ENCODE data around the gene CTNNA2. TPM values are rescaled to one million over a fixed set of nuclear protein-coding genes. Genes with fewer than 3 reads are reported as not detected.

The CTNNA2 gene
- total and polyA plus RNA-seq, 12 donors: 0.12 to 5.0 (median 1.4) TPM; not detected in 1

DNA sequence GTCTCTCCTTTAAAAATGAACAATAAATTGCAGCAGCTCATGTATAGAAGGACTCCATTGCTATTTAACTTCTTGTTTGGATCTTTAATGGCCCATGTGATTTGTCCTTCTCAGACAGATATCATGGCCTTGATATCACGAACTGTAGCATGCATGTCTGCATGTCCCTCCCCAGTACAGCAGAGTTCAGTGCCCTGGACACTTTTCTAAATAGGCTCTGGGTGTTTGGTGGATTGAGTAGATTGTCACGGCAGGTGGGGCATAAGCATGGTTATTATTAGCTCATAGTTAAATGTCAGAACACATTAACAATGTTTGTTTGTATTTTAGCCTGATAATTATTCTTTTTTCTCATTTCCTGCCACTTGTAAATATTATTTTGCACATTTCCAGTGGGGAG is 673.4 kb downstream of the CTNNA2 start:
- no peaks in the 10 kb centered on the region for H3K36me3 ChIP-seq (replicated peaks in 1 of 2)
- TF ChIP-seq, protein P1, sequence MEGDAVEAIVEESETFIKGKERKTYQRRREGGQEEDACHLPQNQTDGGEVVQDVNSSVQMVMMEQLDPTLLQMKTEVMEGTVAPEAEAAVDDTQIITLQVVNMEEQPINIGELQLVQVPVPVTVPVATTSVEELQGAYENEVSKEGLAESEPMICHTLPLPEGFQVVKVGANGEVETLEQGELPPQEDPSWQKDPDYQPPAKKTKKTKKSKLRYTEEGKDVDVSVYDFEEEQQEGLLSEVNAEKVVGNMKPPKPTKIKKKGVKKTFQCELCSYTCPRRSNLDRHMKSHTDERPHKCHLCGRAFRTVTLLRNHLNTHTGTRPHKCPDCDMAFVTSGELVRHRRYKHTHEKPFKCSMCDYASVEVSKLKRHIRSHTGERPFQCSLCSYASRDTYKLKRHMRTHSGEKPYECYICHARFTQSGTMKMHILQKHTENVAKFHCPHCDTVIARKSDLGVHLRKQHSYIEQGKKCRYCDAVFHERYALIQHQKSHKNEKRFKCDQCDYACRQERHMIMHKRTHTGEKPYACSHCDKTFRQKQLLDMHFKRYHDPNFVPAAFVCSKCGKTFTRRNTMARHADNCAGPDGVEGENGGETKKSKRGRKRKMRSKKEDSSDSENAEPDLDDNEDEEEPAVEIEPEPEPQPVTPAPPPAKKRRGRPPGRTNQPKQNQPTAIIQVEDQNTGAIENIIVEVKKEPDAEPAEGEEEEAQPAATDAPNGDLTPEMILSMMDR (IDR thresholded peaks at IDR 0.05): no peak
- TF ChIP-seq POLR2A (IDR thresholded peaks at IDR 0.05): no peak
- no peak for DNase-seq

DNA sequence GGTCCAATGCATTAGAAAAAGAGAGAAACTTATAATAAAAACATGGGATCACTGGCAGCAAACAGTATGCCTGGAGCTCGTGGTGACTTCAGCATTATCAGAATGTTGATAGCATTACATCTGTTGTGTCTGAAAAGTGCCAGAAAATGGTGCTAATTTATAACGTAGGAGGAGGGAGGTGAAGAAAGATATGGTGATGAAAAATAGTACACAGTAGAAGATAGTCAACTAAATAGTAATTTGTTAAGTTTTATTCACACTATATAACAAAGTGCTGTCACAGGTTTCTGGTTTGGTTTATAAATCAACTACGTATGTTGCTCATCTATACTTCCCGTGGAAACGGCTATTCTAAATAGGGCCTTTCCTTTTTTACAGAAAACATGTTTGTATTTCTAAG is 674.3 kb downstream of the CTNNA2 start:
- no peaks in the 10 kb centered on the region for H3K27me3 ChIP-seq
- intact Hi-C loops (cut with DNase I): no loop called here
- H3K4me3 ChIP-seq: no peak overlapping the region
- TF ChIP-seq, protein P1 (IDR thresholded peaks at IDR 0.05): no peak
- TF ChIP-seq POLR2A (IDR thresholded peaks at IDR 0.05): no peak
- no peak overlapping the region for H3K27ac ChIP-seq
- no peaks in the 10 kb centered on the region for H3K9me3 ChIP-seq (replicated peaks in 1 of 3)
- no peaks in the 10 kb centered on the region for H3K36me3 ChIP-seq (replicated peaks in 1 of 2)
- 39 to 50% (median 43%) methylated on average over 5 of the region's 5 CpGs for WGBS, 4 donors
- no peaks in the 10 kb centered on the region for H3K4me1 ChIP-seq (replicated peaks in 1 of 2)
- DNase-seq: no peak

More for the DNA sequence above, 673.4 kb downstream of the CTNNA2 start:
- 50 to 65% (median 54%) methylated on average over 2 of the region's 2 CpGs for WGBS, 4 donors
- H3K27me3 ChIP-seq: no peaks in the 10 kb centered on the region
- no peak overlapping the region for H3K4me3 ChIP-seq
- H3K4me1 ChIP-seq (replicated peaks in 1 of 2): no peaks in the 10 kb centered on the region
- no peaks in the 10 kb centered on the region for H3K9me3 ChIP-seq (replicated peaks in 1 of 3)
- no peak overlapping the region for H3K27ac ChIP-seq
- intact Hi-C loops (cut with DNase I): no loop called here

DNA sequence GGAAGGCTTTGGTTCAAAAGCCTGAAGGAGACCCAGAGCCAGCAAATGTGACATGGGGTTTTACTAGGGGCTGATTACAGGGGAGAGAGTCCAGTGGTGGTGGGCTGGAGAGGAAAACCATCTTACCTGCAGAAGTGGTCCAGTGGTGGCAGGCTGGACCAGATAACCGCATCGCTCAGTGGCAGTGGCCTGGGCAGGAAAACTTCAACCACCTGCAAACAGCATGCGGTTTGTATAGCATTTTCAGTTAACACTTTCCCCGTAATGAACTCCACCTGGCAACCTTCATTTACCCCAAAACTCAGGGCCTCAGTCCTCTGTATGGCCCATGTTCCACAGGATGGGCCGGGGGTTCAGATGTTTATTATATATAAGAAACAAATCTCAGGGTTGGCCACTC is 677.3 kb downstream of the CTNNA2 start:
- Histone ChIP-seq H3K4me1 (replicated peaks in 1 of 2) (no peaks in the 10 kb centered on the region), H3K36me3 (replicated peaks in 1 of 2) (no peaks in the 10 kb centered on the region), H3K27ac (no peak overlapping the region), H3K27me3 (no peaks in the 10 kb centered on the region), H3K4me3 (no peak overlapping the region), H3K9me3 (replicated peaks in 1 of 3) (no peaks in the 10 kb centered on the region)
- DNase-seq: no peak
- TF ChIP-seq, protein P1 (IDR thresholded peaks at IDR 0.05): no peak
- 81 to 96% (median 88%) methylated on average over 5 of the region's 5 CpGs for WGBS, 4 donors
- intact Hi-C loops (cut with DNase I): no loop called here

DNA sequence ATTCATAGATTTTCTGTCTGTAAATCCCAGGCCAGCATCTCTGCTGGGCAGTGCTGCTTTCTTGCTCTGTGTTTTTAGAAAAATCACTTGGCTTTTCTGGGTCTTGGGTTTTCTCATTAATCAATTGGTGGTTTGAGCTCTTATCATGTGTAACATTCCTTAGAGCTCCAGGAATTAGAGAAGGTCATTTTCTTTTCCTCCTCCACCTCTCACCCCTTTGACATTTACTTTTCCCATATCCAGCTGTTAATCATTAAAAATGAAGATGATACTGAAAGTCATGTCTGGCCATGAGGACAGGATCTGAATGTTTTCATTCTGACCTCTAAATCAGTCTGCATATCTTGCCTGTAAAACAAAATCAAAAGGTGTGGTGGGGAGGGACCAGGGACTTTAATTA is 680.7 kb downstream of the CTNNA2 start:
- DNase-seq: no peak
- H3K27ac ChIP-seq: no peak overlapping the region
- H3K9me3 ChIP-seq (replicated peaks in 1 of 3): no peaks in the 10 kb centered on the region
- no peaks in the 10 kb centered on the region for H3K4me1 ChIP-seq (replicated peaks in 1 of 2)
- intact Hi-C loops (cut with DNase I): no loop called here
- H3K4me3 ChIP-seq: no peak overlapping the region
- TF ChIP-seq POLR2A (IDR thresholded peaks at IDR 0.05): no peak
- TF ChIP-seq, protein P1 (IDR thresholded peaks at IDR 0.05): no peak
- no peaks in the 10 kb centered on the region for H3K27me3 ChIP-seq
- H3K36me3 ChIP-seq (replicated peaks in 1 of 2): no peaks in the 10 kb centered on the region
